Activated gamma-delta T cell treated with anti-CD3 and anti-CD28 coated beads, Interleukin-2, amount 50 U/mL, for 16 hours (primary cell): ENCODE data around the gene CNKSR3.

ENCODE experiments used
- DNase-seq: peaks from one replicate; pipeline ENCODE4 v3.0.0-alpha.2; 2020; ENCODE audit warnings: low read depth

Gene CNKSR3

DNA sequence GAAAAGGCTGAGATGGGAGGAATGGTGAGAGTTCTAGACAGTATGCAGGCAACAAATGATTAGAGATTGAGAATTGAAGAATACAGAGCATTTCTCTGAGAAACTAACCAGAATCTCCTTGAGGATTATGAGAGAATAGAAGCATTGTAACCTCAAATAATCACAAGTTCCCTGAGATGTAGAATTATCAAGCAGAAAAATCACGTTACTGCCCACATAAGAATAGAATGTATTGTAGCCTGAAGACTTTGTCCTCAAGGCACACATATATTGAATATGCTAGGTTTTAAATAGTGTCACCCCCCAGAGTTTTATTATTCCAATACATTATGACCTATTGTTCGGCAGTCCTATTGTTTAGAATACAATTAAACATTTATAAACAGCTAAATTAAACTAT, 57.2 kb downstream of the CNKSR3 start:
- no peak for DNase-seq

GRCh38 chr6:154450498-154450897, 60.0 kb downstream of the CNKSR3 start:
- no peak for DNase-seq

- no peak for DNase-seq
These were observed 61.9 kb downstream of the CNKSR3 start for GRCh38 chr6:154448448-154449096.

DNA sequence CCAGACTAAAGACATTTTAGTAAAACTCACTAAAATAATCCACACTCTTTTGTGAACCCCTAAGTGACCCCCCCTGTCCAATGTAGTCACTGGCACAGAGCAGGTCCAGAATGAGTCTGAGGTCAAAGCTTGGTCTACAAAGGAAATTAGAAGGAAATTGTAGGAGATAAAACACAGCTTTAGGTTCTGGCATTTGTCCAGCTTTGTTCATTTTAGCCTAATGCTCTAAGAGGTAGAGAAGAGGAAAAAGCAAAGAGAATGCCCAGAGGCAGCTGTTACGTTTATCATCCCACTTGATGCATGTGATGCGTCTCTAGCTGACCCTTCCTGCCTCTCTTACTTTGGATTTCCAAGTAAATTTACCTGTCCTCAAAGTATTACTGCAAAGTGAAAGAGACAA, 62.5 kb downstream of the CNKSR3 start:
- no peak for DNase-seq

DNA sequence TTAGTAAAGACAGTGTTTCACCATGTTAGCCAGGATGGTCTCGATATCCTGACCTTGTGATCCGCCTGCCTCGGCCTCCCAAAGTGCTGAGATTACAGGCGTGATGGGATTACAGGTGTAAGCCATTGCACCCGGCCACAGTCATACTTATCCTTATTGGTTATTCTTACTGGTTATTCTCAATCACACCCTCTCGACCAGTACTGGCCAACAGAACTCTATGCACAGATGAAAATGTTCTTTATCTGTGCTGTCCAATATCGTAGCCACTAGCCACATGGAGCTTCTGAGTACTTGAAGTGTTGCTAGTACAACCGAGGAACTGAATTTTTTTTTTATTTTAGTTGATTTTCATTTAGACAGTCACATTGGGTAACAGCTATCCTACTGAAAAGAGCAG, 63.5 kb downstream of the CNKSR3 start:
- DNase-seq, result no peak

DNA sequence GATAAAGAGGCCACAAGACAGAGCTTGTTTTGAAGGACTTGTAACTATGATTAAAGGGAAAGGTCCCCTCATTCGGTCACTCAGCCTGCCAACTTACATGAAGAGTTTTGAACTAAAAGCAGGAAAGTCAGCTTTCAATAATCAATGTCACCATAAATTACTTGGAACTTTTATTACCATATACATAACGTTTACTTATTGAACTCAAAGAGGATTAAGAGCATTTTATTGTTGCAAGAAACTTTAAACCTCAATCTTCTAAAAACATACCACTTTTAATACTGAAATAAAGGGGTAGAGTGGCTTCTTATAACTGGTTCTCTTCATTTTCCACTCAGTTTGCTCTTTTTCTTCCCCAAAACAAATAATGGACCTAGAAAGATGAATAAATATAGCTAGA, 65.1 kb downstream of the CNKSR3 start:
- no peak for DNase-seq

GRCh38 chr6:154441995-154442310, 68.5 kb downstream of the CNKSR3 start:
- DNase-seq, result no peak

DNA sequence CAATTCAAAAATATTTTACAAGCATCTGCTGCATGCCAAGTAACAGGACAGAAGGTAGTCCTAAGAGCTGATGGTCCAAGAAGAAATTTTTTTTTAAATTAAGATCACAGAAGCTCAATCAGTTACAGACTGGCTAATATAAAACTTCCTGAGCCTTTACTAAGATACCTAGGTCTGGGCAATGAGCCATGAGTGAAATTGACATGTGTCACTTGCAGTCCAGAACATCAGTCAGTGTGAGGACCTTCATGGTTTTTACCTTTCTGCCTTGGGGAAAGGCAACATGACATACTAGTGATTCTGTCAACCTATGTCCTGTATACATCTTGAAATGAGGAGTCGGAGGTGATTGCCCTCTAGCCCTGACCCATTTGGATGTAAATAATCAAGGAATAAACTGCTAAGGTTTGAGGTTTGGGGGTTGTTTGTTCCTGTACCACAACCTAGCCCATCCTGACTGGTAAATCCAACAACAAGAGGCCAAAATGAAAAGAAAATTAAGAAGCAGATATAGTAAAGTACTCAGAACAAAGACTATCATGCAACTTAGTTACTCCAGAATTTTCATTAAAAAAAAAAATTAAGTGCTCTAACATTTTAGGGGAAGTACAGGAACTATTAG, 70.0 kb downstream of the CNKSR3 start:
- no peak for DNase-seq

- DNase-seq, result no peak
These were observed 70.5 kb downstream of the CNKSR3 start for GRCh38 chr6:154440022-154440421.

DNA sequence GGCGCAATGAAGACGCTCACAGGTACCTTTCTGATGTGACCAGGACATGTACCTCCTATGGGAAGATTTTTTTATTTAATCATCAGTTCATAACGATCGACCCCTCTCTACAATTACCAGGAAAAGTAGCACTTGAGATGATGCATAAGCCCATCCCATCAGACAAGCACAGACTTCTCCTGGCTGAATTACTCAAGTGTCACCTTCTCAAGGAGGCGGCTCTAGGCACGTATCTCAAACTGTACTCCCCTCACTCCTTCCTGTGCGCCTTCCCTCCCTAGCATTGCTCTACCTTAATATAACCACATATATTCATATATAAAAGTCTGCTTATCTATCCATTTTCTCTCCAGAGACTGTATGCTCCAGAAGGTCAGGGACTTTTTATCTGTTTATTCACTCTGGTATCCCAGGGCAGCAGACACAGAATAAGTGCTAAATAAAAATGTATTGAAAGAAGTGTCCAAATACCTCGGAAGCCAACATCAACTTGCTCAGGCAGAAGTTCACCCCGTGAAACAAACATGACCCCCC, 71.5 kb downstream of the CNKSR3 start:
- no peak for DNase-seq

- DNase-seq, result no peak
These were observed 75.0 kb downstream of the CNKSR3 start for GRCh38 chr6:154435400-154435945.

DNA sequence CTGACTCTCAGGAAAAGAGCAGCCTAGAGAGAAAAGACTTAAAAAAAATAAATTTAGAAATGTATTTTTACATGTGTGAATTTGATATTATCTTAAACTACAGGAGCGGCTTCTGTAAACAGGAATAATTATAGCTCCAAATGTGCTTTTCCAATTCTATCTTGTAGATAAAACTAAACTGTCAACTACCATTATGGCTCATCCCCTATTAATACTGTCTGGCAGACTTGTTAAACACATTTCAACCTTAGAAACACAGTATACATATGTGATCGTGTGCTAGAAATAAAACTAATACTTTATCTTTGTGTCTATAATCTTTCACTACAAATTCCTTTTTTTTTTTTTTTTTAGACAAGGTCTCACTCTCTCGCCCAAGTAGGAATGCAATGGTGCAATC, 75.8 kb downstream of the CNKSR3 start:
- no peak for DNase-seq

DNA sequence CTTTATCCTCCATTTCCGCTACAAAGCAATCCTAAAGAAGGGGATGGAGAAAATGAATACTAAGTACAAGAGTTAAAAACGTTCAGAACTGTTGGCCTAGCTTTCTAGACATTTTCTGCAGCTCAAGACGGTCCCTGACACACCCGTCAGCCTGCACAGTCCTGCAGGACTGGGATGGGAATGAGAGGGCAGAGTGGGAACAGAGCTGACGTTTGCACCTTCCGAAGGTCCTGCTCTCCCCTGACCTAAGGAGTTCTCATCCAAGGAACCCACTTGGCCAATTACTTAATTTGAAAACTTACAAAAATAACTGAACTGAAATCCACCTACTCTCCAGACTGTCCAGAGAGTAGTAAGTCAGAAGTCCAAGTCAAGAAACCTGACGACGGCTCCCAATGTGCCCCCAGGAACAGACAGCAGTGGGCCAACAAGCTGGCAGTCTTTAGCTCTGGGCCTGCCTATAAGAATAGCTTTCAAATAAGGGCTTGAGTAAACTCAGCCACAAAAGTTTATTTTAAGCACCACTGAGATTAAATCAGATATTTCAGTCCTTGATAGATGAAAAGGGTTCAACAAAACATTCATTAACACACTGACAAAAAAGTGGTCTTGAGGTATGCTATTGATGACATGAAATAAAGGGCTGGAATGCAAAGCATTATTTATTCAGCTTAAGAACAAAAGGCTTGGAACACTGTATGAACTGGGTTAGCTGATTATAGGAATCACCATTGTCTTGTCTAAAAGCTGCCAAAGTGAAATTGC, 76.8 kb downstream of the CNKSR3 start:
- DNase-seq, result no peak

- DNase-seq, result no peak
These were observed 77.7 kb downstream of the CNKSR3 start for GRCh38 chr6:154432533-154433476.

DNA sequence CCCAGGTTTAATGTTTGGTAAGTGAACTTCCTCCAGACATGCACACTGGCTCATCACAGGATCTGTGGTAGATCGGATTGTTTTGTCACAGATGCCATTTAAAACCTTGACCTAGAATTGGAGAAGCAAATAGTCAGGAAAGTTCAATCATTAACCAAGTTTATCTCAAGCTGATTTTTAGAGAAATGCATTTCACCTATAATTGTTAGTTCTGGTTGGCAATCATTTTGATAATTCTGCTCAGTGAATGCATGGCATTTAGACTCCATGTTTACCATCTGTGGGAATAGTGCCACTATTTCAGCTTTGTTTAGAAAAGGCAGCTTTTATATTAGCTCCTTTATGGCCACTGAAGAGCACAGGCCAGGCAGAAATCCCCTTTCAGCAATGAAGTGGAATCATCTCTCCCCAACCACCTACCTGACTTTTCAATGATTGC, 80.0 kb downstream of the CNKSR3 start:
- DNase-seq, result no peak

GRCh38 chr6:154429711-154430110, 80.8 kb downstream of the CNKSR3 start:
- no peak for DNase-seq

GRCh38 chr6:154428897-154429296, 81.6 kb downstream of the CNKSR3 start:
- no peak for DNase-seq

- no peak for DNase-seq
These were observed 83.0 kb downstream of the CNKSR3 start for GRCh38 chr6:154427446-154427845.

- DNase-seq, result no peak
These were observed 83.5 kb downstream of the CNKSR3 start for GRCh38 chr6:154426997-154427396.

- DNase-seq, result no peak
These were observed 85.5 kb downstream of the CNKSR3 start for GRCh38 chr6:154425034-154425433.

DNA sequence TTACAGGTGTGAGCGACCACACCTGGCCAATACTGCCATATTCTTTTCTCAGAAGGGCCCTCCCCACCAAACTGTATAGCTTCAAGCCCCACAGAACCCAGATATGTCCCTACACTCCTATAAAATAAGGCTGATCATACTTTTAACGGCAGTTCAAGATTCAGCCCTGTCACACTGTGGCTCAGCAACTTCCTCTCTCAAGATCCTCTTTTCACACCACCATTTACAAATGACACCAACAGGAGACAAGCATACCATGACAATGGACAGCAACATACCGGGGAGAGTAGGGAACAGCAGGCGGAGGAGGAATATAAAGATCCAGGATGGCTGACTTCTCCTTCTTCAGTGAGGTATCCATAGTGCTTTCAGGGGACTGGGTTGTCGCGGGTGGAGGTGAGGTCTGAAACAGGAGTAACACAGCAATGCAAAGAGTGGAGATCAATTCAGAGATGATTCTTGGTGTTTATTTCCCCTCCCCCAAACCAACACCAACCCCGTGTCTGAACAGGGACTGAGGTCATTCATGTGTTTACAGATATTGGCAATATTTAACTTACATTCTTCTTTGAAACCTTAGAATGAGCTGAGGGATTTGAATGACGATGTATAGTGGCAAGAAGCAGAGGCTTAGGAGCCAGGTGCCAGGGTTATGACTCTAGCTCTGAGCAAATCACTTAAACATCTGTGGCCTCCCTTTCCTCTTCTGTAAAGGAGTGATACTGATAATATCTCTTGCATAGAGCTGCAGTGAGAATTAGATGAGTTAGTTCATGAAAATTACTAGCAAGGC, 96.3 kb downstream of the CNKSR3 start:
- DNase-seq, result no peak
